ENCODE results near the gene NBPF9.
"Not testable (repeated sequence)": the region's sequence is repeated elsewhere in the genome, so short reads cannot be mapped to it uniquely, and the experiment has no call there.

DNA sequence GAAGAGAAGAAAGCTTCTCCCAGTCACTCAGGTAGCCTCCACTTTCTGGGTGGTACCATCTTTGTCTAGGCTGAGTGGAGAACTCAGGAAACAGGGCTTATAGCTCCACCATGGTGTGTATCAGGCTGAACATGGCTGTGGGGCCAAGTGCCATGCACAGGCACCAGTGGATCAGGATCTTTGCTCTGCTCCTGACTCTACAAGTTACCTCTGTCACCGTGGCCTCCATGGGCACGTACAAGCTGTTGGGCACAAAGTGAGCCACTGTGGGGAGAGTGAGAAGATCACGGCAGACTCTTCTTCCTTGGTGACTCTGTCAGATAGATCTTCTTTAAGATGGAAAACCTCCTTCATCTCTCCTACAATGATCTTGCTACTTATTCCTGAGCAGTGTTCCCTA is 93.6 kb downstream of the NBPF9 start:
- TF ChIP-seq, protein P1, sequence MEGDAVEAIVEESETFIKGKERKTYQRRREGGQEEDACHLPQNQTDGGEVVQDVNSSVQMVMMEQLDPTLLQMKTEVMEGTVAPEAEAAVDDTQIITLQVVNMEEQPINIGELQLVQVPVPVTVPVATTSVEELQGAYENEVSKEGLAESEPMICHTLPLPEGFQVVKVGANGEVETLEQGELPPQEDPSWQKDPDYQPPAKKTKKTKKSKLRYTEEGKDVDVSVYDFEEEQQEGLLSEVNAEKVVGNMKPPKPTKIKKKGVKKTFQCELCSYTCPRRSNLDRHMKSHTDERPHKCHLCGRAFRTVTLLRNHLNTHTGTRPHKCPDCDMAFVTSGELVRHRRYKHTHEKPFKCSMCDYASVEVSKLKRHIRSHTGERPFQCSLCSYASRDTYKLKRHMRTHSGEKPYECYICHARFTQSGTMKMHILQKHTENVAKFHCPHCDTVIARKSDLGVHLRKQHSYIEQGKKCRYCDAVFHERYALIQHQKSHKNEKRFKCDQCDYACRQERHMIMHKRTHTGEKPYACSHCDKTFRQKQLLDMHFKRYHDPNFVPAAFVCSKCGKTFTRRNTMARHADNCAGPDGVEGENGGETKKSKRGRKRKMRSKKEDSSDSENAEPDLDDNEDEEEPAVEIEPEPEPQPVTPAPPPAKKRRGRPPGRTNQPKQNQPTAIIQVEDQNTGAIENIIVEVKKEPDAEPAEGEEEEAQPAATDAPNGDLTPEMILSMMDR (IDR thresholded peaks at IDR 0.05): not testable (repeated sequence)
- TF ChIP-seq POLR2AphosphoS5 (IDR thresholded peaks at IDR 0.05; ENCODE audit: low read depth, low read length): not testable (repeated sequence)

Data from Panc1 (cell line).